CD4-positive, alpha-beta T cell (primary cell): ENCODE data around the gene DNTT. TPM values are rescaled to one million over a fixed set of nuclear protein-coding genes. Genes with fewer than 3 reads are reported as not detected.

Source experiments
- ATAC-seq: fragments of 200-7000 bp; cut with Tn5 transposase; one replicate; pipeline ENCODE4 v1.10.0; 2022; ENCODE audit warnings: mild to moderate bottlenecking; ENCODE audit not compliant: poor library complexity
- CTCF ChIA-PET: fragments of 350-600 bp; sonication (Branson Sonifier 250); formaldehyde crosslinking; loops from one replicate; lab custom pipeline; 2021; ENCODE audit warnings: antibody characterized with exemption, inconsistent platforms; lab: Charles Lee
- POLR2A ChIA-PET: fragments of 350-600 bp; sonication (Branson Sonifier 250); formaldehyde crosslinking; loops from one replicate; lab custom pipeline; 2021; ENCODE audit warnings: antibody characterized with exemption, inconsistent platforms; lab: Charles Lee
- DNase-seq, 14 experiments: peaks; one replicate each; pipeline ENCODE4 v3.0.0-alpha.2; 2013 to 2020; ENCODE audit warnings: mixed read lengths in 2 of 14
- H3K27ac ChIP-seq, 2 donors: one replicate each; pipeline versions ENCODE4 v1.5.1 to v1.7.0; 2013; ENCODE audit warnings: low read length in 2 of 2, low read depth in 1 of 2, mild to moderate bottlenecking in 1 of 2
- H3K27me3 ChIP-seq, 2 experiments: 1 replicate in 1 of 2; 2 replicates in 1 of 2; pipeline versions ENCODE4 v1.6.1 to v1.7.0; 2013; ENCODE audit warnings: low read length in 2 of 2, control low read depth in 1 of 2, mild to moderate bottlenecking in 1 of 2, moderate library complexity in 1 of 2; ENCODE audit not compliant: insufficient read depth in 2 of 2, control insufficient read depth in 1 of 2
- H3K36me3 ChIP-seq: one replicate; pipeline ENCODE4 v1.6.1; 2013; ENCODE audit warnings: low read length, control low read depth; ENCODE audit not compliant: insufficient read depth
- H3K4me1 ChIP-seq: one replicate; pipeline ENCODE4 v1.6.1; 2013; ENCODE audit warnings: low read length, control low read depth; ENCODE audit not compliant: insufficient read depth
- H3K4me3 ChIP-seq: one replicate; pipeline ENCODE4 v1.5.1; 2013; ENCODE audit warnings: mild to moderate bottlenecking, low read length, moderate library complexity
- H3K9me3 ChIP-seq, 2 experiments: 1 replicate in 1 of 2; 2 replicates in 1 of 2; pipeline versions ENCODE4 v1.6.1 to v1.7.0; 2013; ENCODE audit warnings: low read length in 2 of 2, mild to moderate bottlenecking in 2 of 2, control low read depth in 1 of 2, moderate library complexity in 1 of 2; ENCODE audit not compliant: control insufficient read depth in 1 of 2, insufficient read depth in 1 of 2
- H3K27ac Mint-ChIP-seq: one replicate; pipeline ENCODE4 v1.8.0; 2020; ENCODE audit warnings: mixed read lengths
- H3K27me3 Mint-ChIP-seq: one replicate; pipeline ENCODE4 v1.8.0; 2021; ENCODE audit warnings: mixed read lengths
- H3K36me3 Mint-ChIP-seq: one replicate; pipeline ENCODE4 v1.8.0; 2021; ENCODE audit warnings: low read depth, mixed read lengths
- H3K4me1 Mint-ChIP-seq: one replicate; pipeline ENCODE4 v1.8.0; 2021; ENCODE audit warnings: low read depth, mixed read lengths
- H3K4me3 Mint-ChIP-seq: one replicate; pipeline ENCODE4 v1.8.0; 2020; ENCODE audit warnings: mild to moderate bottlenecking, mixed read lengths
- H3K9me3 Mint-ChIP-seq: one replicate; pipeline ENCODE4 v1.8.0; 2020; ENCODE audit warnings: mixed read lengths
- CTCF ChIP-seq: fragments of 200-600 bp; IDR thresholded peaks from one replicate; pipeline ENCODE4 v1.8.0; 2022; ENCODE audit warnings: antibody characterized with exemption, mild to moderate bottlenecking
- intact Hi-C, 2 experiments: fragments of 100-400 bp; cut with DNase I in 1 of 2; cut with micrococcal nuclease in 1 of 2; formaldehyde crosslinking; loops; one replicate each; pipeline versions ENCODE4 v1.15.1 to v1.9.0; 2023 to 2025; cut with DNase I, micrococcal nuclease
- total RNA-seq, 174 experiments: library from RNA in 2 of 174; stranded (reverse) in 2 of 174; gene quantifications; one replicate each; pipeline ENCODE4 v1.2.3 and lab custom pipeline; 2021 to 2026

DNTT gene
- total RNA-seq, 2 experiments from 2014 or later = 0.11 TPM; not detected in 1

- DNase-seq = no peak
- Mint-ChIP-seq H3K36me3 (no peaks in the 10 kb centered on the region), H3K4me1 (peaks cover 14% of the 10 kb centered on the region), H3K4me3 (no peak overlapping the region), H3K27me3 (no peaks in the 10 kb centered on the region), H3K9me3 (no peaks in the 10 kb centered on the region), H3K27ac (no peak overlapping the region)
- Histone ChIP-seq H3K27me3 (no peaks in the 10 kb centered on the region), H3K9me3 (no peaks in the 10 kb centered on the region), H3K4me3 (no peak overlapping the region), H3K4me1 (peaks cover 2% of the 10 kb centered on the region), H3K36me3 (no peaks in the 10 kb centered on the region), H3K27ac (no peak overlapping the region)
- ChIA-PET POLR2A (no interaction called here), CTCF (no interaction called here)
- intact Hi-C loops = no loop called here
- ATAC-seq = no peak
- no peak for TF ChIP-seq CTCF
Observed at GRCh38 chr10:96283351-96283750, 20.9 kb upstream of the DNTT start.

GRCh38 chr10:96283756-96284155 is 20.5 kb upstream of the DNTT start:
- Histone ChIP-seq H3K27me3 (no peaks in the 10 kb centered on the region), H3K4me1 (peaks cover 2% of the 10 kb centered on the region), H3K9me3 (no peaks in the 10 kb centered on the region), H3K27ac (no peak overlapping the region), H3K36me3 (no peaks in the 10 kb centered on the region), H3K4me3 (no peak overlapping the region)
- ATAC-seq (no peak), DNase-seq (no peak)
- Mint-ChIP-seq H3K27me3 (no peaks in the 10 kb centered on the region), H3K4me1 (peaks cover 17% of the 10 kb centered on the region), H3K36me3 (no peaks in the 10 kb centered on the region), H3K4me3 (no peak overlapping the region), H3K27ac (no peak overlapping the region), H3K9me3 (no peaks in the 10 kb centered on the region)
- TF ChIP-seq CTCF = no peak
- intact Hi-C loops = no loop called here
- ChIA-PET POLR2A (no interaction called here), CTCF (no interaction called here)

- ChIA-PET CTCF (no interaction called here), POLR2A (no interaction called here)
- H3K4me1 ChIP-seq = peaks cover 2% of the 10 kb centered on the region
- H3K9me3 ChIP-seq = no peaks in the 10 kb centered on the region
- intact Hi-C loops = no loop called here
- no peak overlapping the region for H3K4me3 Mint-ChIP-seq
- ATAC-seq (no peak), DNase-seq (no peak)
- H3K27me3 ChIP-seq = no peaks in the 10 kb centered on the region
- peaks cover 17% of the 10 kb centered on the region for H3K4me1 Mint-ChIP-seq
- no peak overlapping the region for H3K27ac Mint-ChIP-seq
- no peaks in the 10 kb centered on the region for H3K36me3 Mint-ChIP-seq
- TF ChIP-seq CTCF = no peak
- H3K36me3 ChIP-seq = no peaks in the 10 kb centered on the region
- H3K9me3 Mint-ChIP-seq = no peaks in the 10 kb centered on the region
- H3K27me3 Mint-ChIP-seq = no peaks in the 10 kb centered on the region
- H3K4me3 ChIP-seq = no peak overlapping the region
- no peak overlapping the region for H3K27ac ChIP-seq
Observed at GRCh38 chr10:96285331-96285752, 18.9 kb upstream of the DNTT start.
